SU-DHL-6 (cell line): ENCODE results near the gene ZNF804A.

ENCODE experiments used
- CTCF ChIP-seq: fragments of 200-600 bp; sonication (generic); IDR thresholded peaks from one replicate; pipeline ENCODE4 v1.5.1; 2017; ENCODE audit warnings: antibody characterized with exemption, mild to moderate bottlenecking, low read length, moderate library complexity; ENCODE audit not compliant: insufficient read depth, poor library complexity, severe bottlenecking
- EZH2phosphoT487 ChIP-seq: fragments of 200-600 bp; sonication (generic), shearing (Covaris generic); conservative IDR thresholded peaks from 2 replicates; pipeline ENCODE4 v1.6.1; 2018; ENCODE audit warnings: mild to moderate bottlenecking, antibody characterized with exemption, low read length, moderate library complexity, mixed read lengths

- TF ChIP-seq CTCF = no peak
- TF ChIP-seq EZH2phosphoT487 = no peak
Measured at GRCh38 chr2:184628051-184628450, 29.7 kb downstream of the ZNF804A start.
